ENCODE results near the gene MSMB.

DNA sequence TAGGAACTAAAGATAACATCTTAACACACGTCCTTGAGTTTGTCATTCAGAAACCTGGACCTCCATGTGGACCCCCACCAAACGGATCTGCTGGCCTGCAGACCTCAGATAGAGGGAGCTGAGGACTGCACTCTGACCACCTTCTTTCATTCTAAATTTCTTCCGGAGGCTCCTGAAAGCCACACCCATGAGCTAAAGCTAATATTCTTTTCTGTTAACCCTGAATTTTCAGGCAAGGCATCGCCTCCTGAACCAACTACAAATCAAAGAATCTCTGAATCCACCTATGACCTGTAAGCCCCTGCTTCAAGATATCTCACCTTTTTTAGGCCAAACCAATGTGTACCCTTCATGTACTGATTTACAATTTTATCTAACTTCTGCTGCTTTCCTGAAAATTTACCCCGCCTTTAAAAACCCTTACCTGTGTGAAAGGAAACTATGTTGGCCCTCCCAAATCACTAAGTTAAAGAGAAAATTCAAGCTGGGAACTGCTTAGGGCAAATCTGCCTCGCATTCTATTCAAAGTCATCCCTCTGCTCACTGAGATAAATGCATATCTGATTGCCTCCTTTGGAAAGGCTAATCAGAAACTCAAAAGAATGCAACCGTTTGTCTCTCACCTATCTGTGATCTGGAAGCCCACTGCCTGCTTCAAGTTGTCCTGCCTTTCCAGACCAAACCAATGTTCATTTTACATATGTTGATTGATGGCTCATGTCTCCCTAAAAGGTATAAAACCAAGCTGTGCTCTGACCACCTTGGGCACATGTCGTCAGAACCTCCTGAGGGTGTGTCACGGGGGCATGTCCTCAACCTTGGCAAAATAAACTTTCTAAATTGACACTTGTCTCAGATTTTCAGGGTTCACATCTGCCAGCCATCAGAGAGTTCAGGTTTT lies 7.7 kb upstream of the MSMB start:
- TF ChIP-seq, protein P1, sequence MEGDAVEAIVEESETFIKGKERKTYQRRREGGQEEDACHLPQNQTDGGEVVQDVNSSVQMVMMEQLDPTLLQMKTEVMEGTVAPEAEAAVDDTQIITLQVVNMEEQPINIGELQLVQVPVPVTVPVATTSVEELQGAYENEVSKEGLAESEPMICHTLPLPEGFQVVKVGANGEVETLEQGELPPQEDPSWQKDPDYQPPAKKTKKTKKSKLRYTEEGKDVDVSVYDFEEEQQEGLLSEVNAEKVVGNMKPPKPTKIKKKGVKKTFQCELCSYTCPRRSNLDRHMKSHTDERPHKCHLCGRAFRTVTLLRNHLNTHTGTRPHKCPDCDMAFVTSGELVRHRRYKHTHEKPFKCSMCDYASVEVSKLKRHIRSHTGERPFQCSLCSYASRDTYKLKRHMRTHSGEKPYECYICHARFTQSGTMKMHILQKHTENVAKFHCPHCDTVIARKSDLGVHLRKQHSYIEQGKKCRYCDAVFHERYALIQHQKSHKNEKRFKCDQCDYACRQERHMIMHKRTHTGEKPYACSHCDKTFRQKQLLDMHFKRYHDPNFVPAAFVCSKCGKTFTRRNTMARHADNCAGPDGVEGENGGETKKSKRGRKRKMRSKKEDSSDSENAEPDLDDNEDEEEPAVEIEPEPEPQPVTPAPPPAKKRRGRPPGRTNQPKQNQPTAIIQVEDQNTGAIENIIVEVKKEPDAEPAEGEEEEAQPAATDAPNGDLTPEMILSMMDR (IDR thresholded peaks at IDR 0.05) = no peak
- TF ChIP-seq POLR2A (IDR thresholded peaks at IDR 0.05) = no peak
- no peak for TF ChIP-seq EP300 (IDR thresholded peaks at IDR 0.05)
